HG02763 (cell line): ENCODE data around the gene PDCD7.
"Not testable (repeated sequence)": the region's sequence is repeated elsewhere in the genome, so short reads cannot be mapped to it uniquely, and the experiment has no call there.

Experiments used
- ATAC-seq: cut with Tn5 transposase; IDR thresholded peaks from one replicate; pipeline ENCODE4 v1.9.1; 2021; ENCODE audit warnings: mild to moderate bottlenecking, moderate library complexity; ENCODE audit not compliant: unreplicated experiment

The PDCD7 gene

DNA sequence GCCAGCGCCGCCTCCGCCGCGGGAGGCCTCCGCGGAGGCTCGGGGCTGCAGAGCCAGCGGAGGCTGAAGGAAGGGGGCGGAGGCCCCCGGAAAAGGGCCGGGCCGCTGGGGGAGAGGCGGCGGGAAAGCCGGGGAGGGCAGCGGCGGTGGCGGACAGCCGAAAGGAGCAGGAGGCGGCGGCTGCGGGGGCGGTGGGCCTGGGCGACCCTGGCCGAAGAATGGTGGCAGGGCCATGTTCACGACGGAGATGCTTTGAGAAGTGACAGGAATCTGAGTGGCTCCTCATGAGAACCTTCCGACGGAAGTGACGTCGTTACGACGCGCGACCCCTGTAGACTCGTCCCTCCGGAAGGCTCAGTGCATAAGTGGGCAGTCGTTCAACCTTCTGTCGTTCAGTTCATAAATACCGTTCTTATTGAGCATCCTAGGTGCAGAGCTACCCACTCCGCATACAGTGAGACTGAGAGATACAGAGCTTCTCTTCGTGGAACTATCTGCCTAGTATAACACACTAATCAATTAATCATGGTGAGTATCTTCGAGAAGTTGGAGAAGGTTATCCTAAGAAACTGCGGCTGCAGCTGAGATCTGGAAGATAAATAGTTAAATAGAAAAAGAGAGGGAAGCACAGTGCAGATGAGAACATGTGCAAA lies at the start of gene PDCD7:
Gene PDCD7, minus strand, starts transcription at position 261 of the 653 bp plus-strand sequence. Its CDS starts 27 bp downstream, at position 234.
- ATAC-seq = peak; percentile 87

GRCh38 chr15:65182538-65182937 lies 48.9 kb upstream of the PDCD7 start:
- ATAC-seq = no peak

DNA sequence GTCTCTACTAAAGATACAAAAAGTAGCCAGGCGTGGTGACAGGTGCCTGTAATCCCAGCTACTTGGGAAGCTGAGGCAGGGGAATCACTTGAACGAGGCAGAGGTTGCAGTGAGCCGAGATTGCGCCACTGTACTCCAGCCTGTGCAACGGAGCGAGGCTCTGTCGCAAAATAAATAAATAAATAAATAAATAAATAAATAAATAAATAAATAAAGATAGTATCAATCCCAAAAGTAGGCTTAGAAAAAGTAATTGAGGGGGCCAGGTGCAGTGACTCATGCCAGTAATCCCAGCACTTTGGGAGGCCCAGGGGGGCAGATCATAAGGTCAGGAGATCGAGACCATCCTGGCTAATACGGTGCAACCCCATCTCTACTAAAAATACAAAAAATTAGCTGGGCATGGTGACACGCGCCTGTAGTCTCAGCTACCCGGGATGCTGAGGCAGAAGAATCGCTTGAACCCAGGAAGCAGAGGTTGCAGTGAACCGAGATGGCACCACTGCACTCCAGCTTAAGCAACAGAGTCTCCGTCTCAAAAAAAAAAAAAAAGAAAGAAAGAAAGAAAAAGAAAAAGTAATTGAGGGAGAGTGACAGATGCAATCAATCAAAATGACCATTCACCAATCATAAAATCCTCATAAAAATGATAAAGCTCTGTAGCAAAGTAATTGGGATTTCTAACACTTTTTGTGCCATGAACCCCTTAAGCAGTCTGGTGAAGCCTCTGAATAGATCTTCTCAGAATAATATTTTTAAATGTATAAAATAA lies 48.2 kb upstream of the PDCD7 start:
- not testable (repeated sequence) for ATAC-seq

- no peak for ATAC-seq
Measured at GRCh38 chr15:65180167-65180566, 46.6 kb upstream of the PDCD7 start.

DNA sequence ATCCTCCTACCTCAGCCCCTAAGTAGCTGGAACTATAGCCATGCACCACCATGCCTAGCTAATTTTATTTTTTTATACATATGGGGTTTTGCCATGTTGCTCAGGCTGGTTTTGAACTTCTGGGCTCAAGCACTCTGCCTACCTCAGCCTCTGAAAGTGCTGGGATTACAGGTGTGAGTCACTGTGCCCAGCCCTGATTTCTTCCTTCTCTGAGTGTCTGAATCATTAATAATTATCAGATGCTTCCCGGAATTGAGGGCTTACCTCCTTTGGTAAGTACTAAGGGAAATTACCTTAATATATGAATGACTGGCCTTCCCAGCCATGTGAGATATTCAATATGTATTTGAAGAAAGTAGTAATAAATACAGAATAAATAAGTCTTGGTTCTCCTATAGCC lies 44.3 kb upstream of the PDCD7 start:
- no peak for ATAC-seq

DNA sequence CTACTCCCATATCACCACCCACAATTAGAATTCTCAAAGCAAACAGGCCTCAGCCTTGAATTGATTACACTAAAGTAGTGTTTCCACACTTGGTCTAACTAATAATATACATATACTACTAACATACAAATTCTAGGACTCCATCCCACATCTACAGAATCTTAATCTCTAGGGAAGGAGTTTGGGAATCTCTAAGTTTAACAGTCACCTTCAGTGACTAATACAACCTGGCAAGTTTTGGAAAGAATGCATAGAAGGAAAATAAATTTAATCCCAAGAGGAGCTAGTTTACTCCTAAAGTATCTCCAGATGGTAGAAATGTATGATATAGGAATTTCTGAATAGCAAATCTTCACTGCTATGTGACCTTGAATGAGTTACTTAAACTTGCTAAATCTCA lies 42.4 kb upstream of the PDCD7 start:
- no peak for ATAC-seq

DNA sequence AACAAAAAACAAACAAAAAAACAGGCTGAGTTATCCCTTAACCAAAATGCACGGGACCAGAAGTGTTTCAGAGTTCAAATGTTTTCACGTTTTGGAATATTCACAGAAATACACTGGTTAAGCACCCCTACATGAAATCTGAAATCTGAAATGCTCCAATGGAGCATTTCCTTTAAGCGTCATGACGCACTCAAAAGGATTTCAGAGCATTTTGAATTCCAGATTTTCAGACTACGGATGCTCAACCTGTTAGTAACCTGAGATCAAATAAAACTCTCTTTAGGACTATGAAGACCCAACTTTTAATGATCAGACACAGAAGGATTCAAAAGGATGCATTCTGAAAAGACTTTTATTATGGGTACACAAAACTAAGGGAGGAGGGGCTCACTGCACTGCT lies 41.9 kb upstream of the PDCD7 start:
- no peak for ATAC-seq

- no peak for ATAC-seq
Measured at GRCh38 chr15:65174509-65174908, 40.9 kb upstream of the PDCD7 start.

GRCh38 chr15:65172531-65172930 lies 38.9 kb upstream of the PDCD7 start:
- ATAC-seq = no peak

GRCh38 chr15:65171428-65171827 lies 37.8 kb upstream of the PDCD7 start:
- ATAC-seq = no peak

DNA sequence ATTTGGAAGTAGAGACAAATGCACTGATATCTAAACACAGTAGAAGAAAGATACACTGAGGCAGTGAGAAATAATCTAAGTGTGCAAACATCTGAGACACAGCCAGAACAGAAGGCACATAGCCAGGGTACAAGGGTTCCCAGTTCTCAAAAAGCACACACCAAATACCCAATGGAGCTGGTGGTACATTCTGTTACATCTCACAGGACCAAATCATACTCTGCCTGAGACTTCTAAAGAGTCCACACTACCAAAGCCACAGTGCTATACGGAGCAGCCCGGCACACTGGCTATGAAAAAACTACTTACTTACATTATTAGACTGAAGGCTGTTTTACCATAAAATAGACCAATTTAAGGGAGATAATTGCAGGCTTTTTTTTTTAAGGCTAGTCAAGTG lies 32.3 kb upstream of the PDCD7 start:
- ATAC-seq = no peak

DNA sequence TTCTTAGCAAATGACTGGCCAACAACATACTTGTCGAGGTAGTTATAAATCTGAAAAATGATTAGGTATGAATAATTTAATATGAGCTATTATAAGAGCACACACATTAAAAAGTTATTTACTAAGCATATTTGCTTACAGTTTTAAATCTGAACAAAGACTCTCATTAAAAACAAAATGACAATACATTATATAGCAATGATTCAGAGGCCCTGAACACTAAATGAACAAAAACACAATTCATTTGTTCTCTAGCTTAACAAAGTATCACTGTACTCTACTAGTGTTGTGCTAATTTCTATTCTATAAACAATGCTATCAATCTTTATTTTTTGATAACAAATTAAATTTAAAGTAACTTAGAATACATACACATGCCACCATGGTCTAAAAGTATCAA lies 30.5 kb upstream of the PDCD7 start:
- ATAC-seq = no peak

DNA sequence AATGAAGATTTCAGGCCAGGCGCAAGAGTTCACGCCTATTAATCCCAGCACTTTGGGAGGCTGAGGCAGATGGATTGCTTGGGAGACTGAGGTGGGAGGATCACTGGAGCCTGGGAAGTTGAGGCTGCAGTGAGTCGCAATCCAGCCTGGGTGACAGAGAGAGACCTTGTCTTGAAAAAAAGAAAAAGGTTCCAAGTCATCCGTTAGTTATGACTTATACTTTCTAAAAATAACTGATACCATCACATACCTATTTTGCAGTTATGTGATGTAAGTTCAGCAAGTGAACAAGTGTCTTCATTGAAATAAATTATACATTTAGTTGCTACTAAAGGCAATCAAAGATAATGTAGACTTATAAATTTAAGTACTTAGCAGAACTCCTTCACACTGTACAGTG lies 29.4 kb upstream of the PDCD7 start:
- ATAC-seq = no peak

DNA sequence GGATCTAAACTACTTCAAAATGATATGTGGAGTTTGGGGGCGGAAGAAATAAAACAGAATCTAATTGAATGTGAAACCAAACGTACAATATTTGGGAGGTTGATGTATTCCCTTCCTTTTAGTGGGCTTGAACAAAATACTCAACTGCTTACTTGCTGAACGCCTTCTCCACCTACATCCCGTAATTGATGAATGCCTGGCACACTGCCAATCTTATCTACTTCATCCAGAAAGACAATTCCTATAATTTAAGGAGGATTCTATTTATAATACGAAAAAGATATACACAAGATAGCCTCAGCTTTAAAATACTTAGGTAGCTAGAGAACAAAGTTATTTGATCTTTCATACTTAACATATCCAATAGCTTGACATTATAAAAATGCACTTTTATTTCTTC lies 23.1 kb upstream of the PDCD7 start:
- ATAC-seq = no peak

DNA sequence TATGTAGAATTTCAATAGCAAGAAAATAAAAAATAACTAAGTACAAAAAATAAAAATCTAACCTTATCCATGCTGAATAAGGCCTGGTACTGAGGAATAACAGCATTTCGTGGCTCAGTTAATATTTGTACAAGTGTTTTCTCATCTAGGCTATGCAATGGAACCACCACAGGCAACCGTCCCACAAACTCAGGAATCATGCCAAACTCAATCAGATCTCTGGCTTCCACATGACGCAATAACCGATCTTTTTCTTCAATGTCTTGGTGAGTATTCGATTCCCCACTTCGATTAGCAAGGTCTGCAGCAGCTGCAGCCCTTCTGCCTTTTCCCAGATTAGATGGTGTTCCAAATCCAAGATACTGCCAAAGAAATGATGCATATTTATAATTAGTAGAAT lies 21.1 kb upstream of the PDCD7 start:
- no peak for ATAC-seq

DNA sequence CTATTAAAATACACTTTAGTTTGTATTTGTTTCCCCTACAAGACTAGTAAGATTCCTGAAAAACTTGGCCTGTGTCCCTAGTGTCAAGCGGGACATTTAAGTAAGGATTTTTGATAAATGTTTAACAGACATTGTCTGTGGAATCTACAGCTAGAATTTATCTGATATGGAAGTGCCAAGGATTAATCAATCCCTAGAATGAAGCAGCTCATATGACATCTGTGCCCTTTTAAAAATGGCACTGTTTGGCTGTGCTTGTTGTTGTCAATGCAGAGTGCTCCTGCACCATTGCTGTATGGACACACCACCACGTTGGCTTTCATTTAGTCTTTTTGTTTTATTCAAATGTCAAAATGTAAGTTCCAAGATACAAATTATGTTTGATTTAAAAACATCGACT lies 14.3 kb upstream of the PDCD7 start:
- no peak for ATAC-seq

DNA sequence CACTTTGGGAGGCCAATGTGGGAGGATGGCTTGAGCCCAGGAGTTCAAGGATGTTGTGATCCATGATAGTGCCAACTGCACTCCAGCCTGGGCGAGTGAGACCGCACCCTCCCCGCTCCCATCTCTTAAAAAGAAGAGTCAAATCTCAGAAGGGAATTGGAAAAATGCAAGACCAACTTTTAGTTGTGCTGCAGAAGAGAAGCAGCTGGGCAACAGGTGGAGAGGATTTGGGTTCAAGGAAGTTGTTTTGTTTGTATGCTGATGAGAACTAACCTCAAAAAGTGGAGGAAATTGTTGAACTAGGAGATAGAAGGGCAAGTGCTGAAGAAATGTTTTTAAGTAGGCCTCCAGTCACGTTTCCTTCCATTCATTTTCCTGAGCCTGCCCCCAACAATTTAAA lies 12.8 kb upstream of the PDCD7 start:
- no peak for ATAC-seq

DNA sequence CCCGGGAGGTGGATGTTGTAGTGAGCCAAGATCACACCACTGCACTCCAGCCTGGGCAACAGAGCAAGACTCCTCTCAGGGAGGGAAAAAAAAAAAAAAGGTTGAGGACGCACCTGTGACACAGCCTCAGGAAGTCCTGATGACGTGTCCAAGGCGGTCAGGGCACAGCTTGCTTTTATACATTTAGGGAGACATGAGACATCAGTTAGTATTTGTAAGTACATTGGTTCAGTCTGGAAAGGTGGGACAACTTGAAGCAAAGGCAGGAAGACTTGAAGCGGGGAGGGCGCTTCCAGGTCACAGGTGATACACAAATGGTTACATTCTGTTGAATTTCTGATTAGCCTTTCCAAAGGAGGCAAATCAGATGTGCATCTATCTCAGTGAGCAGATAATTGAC lies 5.0 kb upstream of the PDCD7 start:
- not testable (repeated sequence) for ATAC-seq

DNA sequence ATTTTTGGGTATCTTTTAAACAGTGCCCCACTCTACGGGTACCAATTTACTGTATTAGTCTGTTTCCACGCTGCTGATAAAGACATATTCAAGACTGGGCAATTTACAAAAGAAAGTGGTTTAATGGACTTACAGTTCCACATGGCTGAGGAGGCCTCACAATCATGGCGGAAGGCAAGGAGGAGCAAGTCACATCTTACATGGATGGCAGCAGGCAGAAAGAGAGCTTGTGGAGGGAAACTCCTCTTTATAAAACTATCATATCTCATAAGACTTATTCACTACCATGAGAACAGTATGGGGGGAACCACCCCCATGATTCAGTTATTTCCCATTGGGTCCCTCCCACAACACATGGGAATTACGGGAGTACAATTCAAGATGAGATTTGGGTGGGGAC lies 4.3 kb upstream of the PDCD7 start:
- not testable (repeated sequence) for ATAC-seq

- ATAC-seq = not testable (repeated sequence)
Measured at GRCh38 chr15:65137089-65137488, 3.5 kb upstream of the PDCD7 start.

- ATAC-seq = no peak
Measured at GRCh38 chr15:65134538-65134937, 930 bp upstream of the PDCD7 start.

DNA sequence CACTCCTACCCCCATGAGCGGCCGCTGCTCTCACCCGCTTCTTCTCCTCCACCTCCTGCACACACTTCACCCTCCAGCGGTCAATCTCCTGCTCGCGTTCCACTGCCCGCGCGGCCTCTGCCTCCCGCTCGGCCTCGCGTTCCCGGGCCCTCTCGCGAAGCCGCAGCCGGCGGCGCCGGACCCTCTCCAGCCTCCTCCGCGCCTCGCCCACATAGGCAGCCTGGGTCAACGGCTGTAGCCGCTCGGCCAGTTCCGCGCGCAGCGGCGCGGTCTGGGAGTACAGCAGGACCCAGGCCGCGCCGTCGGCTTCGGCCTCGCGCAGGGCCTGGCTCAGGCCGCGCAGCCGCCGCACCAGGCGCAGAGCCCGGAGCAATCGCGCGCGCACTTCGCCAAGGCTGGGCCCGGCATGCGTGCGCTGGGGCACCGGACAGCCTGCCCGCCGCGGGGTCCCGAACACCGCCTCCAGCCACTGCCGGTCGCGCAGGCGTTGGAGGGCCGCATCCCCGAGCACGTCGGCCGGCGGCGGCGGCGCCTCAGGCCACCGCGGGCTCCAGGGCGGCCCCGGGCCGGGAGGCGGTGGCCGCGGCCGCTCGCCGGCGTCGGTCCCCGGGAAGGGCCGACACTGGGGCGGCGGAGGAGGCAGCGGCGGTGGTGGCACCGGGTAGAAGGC lies 595 bp downstream of the PDCD7 start:
- peak; percentile 31 for ATAC-seq
